ENCODE results near the gene ATP6V0C. TPM values are rescaled to one million over a fixed set of nuclear protein-coding genes. Genes with fewer than 3 reads are reported as not detected.

ATP6V0C gene
- polyA plus RNA-seq, 1 experiment, result 11.0 TPM

- no peak overlapping the region for H3K4me3 ChIP-seq (ENCODE audit: low read depth, low read length)
- TF ChIP-seq, protein P1, sequence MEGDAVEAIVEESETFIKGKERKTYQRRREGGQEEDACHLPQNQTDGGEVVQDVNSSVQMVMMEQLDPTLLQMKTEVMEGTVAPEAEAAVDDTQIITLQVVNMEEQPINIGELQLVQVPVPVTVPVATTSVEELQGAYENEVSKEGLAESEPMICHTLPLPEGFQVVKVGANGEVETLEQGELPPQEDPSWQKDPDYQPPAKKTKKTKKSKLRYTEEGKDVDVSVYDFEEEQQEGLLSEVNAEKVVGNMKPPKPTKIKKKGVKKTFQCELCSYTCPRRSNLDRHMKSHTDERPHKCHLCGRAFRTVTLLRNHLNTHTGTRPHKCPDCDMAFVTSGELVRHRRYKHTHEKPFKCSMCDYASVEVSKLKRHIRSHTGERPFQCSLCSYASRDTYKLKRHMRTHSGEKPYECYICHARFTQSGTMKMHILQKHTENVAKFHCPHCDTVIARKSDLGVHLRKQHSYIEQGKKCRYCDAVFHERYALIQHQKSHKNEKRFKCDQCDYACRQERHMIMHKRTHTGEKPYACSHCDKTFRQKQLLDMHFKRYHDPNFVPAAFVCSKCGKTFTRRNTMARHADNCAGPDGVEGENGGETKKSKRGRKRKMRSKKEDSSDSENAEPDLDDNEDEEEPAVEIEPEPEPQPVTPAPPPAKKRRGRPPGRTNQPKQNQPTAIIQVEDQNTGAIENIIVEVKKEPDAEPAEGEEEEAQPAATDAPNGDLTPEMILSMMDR (IDR thresholded peaks at IDR 0.05; ENCODE audit: low read depth, low read length), result no peak
- ChIA-PET POLR2A (no interaction called here), CTCF (no interaction called here)
- H3K27me3 ChIP-seq (ENCODE audit: control insufficient read depth, insufficient read depth, low read length), result no peaks in the 10 kb centered on the region
- no peaks in the 10 kb centered on the region; the same call in 1 of the 2 replicates for H3K9me3 ChIP-seq (ENCODE audit: control insufficient read depth, insufficient read depth, low read length)
- no peak overlapping the region for H3K27ac ChIP-seq (ENCODE audit: low read depth, low read length)
- DNase-seq (ENCODE audit: low read depth, low spot score), result no peak
These were observed 14.3 kb upstream of the ATP6V0C start for GRCh38 chr16:2499454-2499853.

GRCh38 chr16:2499890-2500429 lies 13.8 kb upstream of the ATP6V0C start:
- Histone ChIP-seq H3K9me3 (ENCODE audit: control insufficient read depth, insufficient read depth, low read length) (no peaks in the 10 kb centered on the region; the same call in 1 of the 2 replicates), H3K4me3 (ENCODE audit: low read depth, low read length) (no peak overlapping the region), H3K27me3 (ENCODE audit: control insufficient read depth, insufficient read depth, low read length) (no peaks in the 10 kb centered on the region), H3K27ac (ENCODE audit: low read depth, low read length) (no peak overlapping the region)
- DNase-seq (ENCODE audit: low read depth, low spot score), result no peak
- CTCF ChIA-PET, result interaction anchor here (2.1 kb wide), 2 partner anchors 10 to 70 kb away, joined by 16 to 23 read pairs; partner anchors contain the start of gene CCNF
- POLR2A ChIA-PET, result no interaction called here
- TF ChIP-seq, protein P1 (IDR thresholded peaks at IDR 0.05; ENCODE audit: low read depth, low read length), result no peak

GRCh38 chr16:2500430-2500917 lies 13.3 kb upstream of the ATP6V0C start:
- Histone ChIP-seq H3K4me3 (ENCODE audit: low read depth, low read length) (no peak overlapping the region), H3K27me3 (ENCODE audit: control insufficient read depth, insufficient read depth, low read length) (no peaks in the 10 kb centered on the region), H3K9me3 (ENCODE audit: control insufficient read depth, insufficient read depth, low read length) (no peaks in the 10 kb centered on the region; the same call in 1 of the 2 replicates), H3K27ac (ENCODE audit: low read depth, low read length) (no peak overlapping the region)
- no peak for DNase-seq (ENCODE audit: low read depth, low spot score)
- TF ChIP-seq, protein P1 (IDR thresholded peaks at IDR 0.05; ENCODE audit: low read depth, low read length), result no peak
- ChIA-PET POLR2A (interaction anchor here (1.0 to 1.3 kb wide), 5 partner anchors 19 to 289 kb away, joined by 3 to 8 read pairs (median 4); partner anchors contain the start of genes AMDHD2, CCNF and ECI1), CTCF (interaction anchor here (0.5 to 2.6 kb wide), 13 partner anchors 11 to 1969 kb away, joined by 3 to 30 read pairs (median 5); partner anchors contain the start of genes ABCA3, ATP6V0C, CCNF and NTN3)

GRCh38 chr16:2500918-2501750 lies 12.6 kb upstream of the ATP6V0C start:
- no peaks in the 10 kb centered on the region; the same call in 1 of the 2 replicates for H3K9me3 ChIP-seq (ENCODE audit: control insufficient read depth, insufficient read depth, low read length)
- TF ChIP-seq, protein P1 (IDR thresholded peaks at IDR 0.05; ENCODE audit: low read depth, low read length), result peak; percentile 96
- no peak overlapping the region for H3K27ac ChIP-seq (ENCODE audit: low read depth, low read length)
- peak; percentile 60 for DNase-seq (ENCODE audit: low read depth, low spot score)
- H3K27me3 ChIP-seq (ENCODE audit: control insufficient read depth, insufficient read depth, low read length), result no peaks in the 10 kb centered on the region
- peak overlapping the region; percentile 36 for H3K4me3 ChIP-seq (ENCODE audit: low read depth, low read length)
- ChIA-PET CTCF (interaction anchor here (0.5 to 2.6 kb wide), 34 partner anchors 9 to 1970 kb away, joined by 3 to 30 read pairs (median 4); partner anchors contain the start of genes ABCA3, ATP6V0C, CCNF and NTN3), POLR2A (interaction anchor here (0.5 to 2.2 kb wide), 14 partner anchors 10 to 633 kb away, joined by 3 to 11 read pairs (median 4); partner anchors contain the start of genes AMDHD2, ATP6V0C, CCNF and ECI1)

Measured in AG04450 (cell line).